ENCODE measurements around the gene VEGFC.

- TF ChIP-seq CTCF (IDR thresholded peaks at IDR 0.05) (no peak), EZH2 (IDR thresholded peaks at IDR 0.05) (no peak)
Measured at GRCh38 chr4:176752191-176752749, 40.5 kb downstream of the VEGFC start.

Data from neural progenitor cell (in vitro differentiated cells).